G401.6 (cell line): ENCODE measurements around the gene TRPM3.

ENCODE experiments used
- FAIRE-seq: peaks from 2 replicates; lab custom pipeline; 2012; peaks lifted over from hg19 to GRCh38; lab: Jason Lieb, UNC

TRPM3 gene

GRCh38 chr9:70553707-70554673 lies 567.4 kb downstream of the TRPM3 start:
- no peak for FAIRE-seq

- FAIRE-seq: no peak
Measured at GRCh38 chr9:70552561-70552960, 568.9 kb downstream of the TRPM3 start.

GRCh38 chr9:70551801-70552200 lies 569.6 kb downstream of the TRPM3 start:
- FAIRE-seq: no peak

- FAIRE-seq: no peak
Measured at GRCh38 chr9:70551396-70551795, 570.0 kb downstream of the TRPM3 start.

- FAIRE-seq: no peak
Measured at GRCh38 chr9:70549926-70550325, 571.5 kb downstream of the TRPM3 start.

GRCh38 chr9:70542311-70542931 lies 579.0 kb downstream of the TRPM3 start:
- FAIRE-seq: no peak

- FAIRE-seq: no peak
Measured at GRCh38 chr9:70540016-70540415, 581.4 kb downstream of the TRPM3 start.

- FAIRE-seq: no peak
Measured at GRCh38 chr9:70539526-70539925, 581.9 kb downstream of the TRPM3 start.

- FAIRE-seq: no peak
Measured at GRCh38 chr9:70539001-70539400, 582.4 kb downstream of the TRPM3 start.

- FAIRE-seq: no peak
Measured at GRCh38 chr9:70537084-70537483, 584.3 kb downstream of the TRPM3 start.

- FAIRE-seq: no peak
Measured at GRCh38 chr9:70535546-70536323, 585.7 kb downstream of the TRPM3 start.

GRCh38 chr9:70534471-70534870 lies 587.0 kb downstream of the TRPM3 start:
- no peak for FAIRE-seq

- FAIRE-seq: no peak
Measured at GRCh38 chr9:70534061-70534460, 587.4 kb downstream of the TRPM3 start.

GRCh38 chr9:70533492-70533891 lies 587.9 kb downstream of the TRPM3 start:
- FAIRE-seq: no peak

GRCh38 chr9:70532716-70533115 lies 588.7 kb downstream of the TRPM3 start:
- FAIRE-seq: no peak

GRCh38 chr9:70531311-70531710 lies 590.1 kb downstream of the TRPM3 start:
- no peak for FAIRE-seq

- FAIRE-seq: no peak
Measured at GRCh38 chr9:70530716-70531115, 590.7 kb downstream of the TRPM3 start.

GRCh38 chr9:70529833-70530232 lies 591.6 kb downstream of the TRPM3 start:
- no peak for FAIRE-seq

- FAIRE-seq: no peak
Measured at GRCh38 chr9:70529377-70529776, 592.0 kb downstream of the TRPM3 start.

GRCh38 chr9:70526902-70527301 lies 594.5 kb downstream of the TRPM3 start:
- FAIRE-seq: no peak

- FAIRE-seq: no peak
Measured at GRCh38 chr9:70525519-70525918, 595.9 kb downstream of the TRPM3 start.

GRCh38 chr9:70519912-70520724 lies 601.3 kb downstream of the TRPM3 start:
- no peak for FAIRE-seq
